Measurements from ENCODE around the gene AFM.

Gene AFM

GRCh38 chr4:73450398-73451004 is 31.0 kb upstream of the AFM start:
- TF ChIP-seq CTCF (IDR thresholded peaks at IDR 0.05), result no peak
- no peak for DNase-seq (ENCODE audit: low spot score)
- Histone ChIP-seq H3K4me3 (no peak overlapping the region), H3K27ac (peak overlapping the region in 1 of 2 donors; percentile 42)

- TF ChIP-seq CTCF (IDR thresholded peaks at IDR 0.05), result no peak
- DNase-seq (ENCODE audit: low spot score), result no peak
- Histone ChIP-seq H3K4me3 (no peak overlapping the region), H3K27ac (no peak overlapping the region)
Measured at GRCh38 chr4:73451404-73451803, 30.1 kb upstream of the AFM start.

- DNase-seq (ENCODE audit: low spot score), result no peak
- Histone ChIP-seq H3K4me3 (no peak overlapping the region), H3K27ac (no peak overlapping the region)
Measured at GRCh38 chr4:73451981-73452747, 29.4 kb upstream of the AFM start.

GRCh38 chr4:73452953-73453700 is 28.4 kb upstream of the AFM start:
- no peak for DNase-seq (ENCODE audit: low spot score)
- no peak for TF ChIP-seq CTCF (IDR thresholded peaks at IDR 0.05)
- H3K4me3 ChIP-seq, result no peak overlapping the region
- H3K27ac ChIP-seq, result no peak overlapping the region

More at GRCh38 chr4:73451981-73452747, 29.4 kb upstream of the AFM start:
- TF ChIP-seq CTCF (IDR thresholded peaks at IDR 0.05), result no peak

GRCh38 chr4:73453701-73454005 is 27.9 kb upstream of the AFM start:
- no peak overlapping the region for H3K4me3 ChIP-seq

GRCh38 chr4:73454920-73455319 is 26.6 kb upstream of the AFM start:
- Histone ChIP-seq H3K4me3 (no peak overlapping the region), H3K27ac (no peak overlapping the region)
- TF ChIP-seq CTCF (IDR thresholded peaks at IDR 0.05), result no peak
- DNase-seq (ENCODE audit: low spot score), result no peak

More at GRCh38 chr4:73453701-73454005, 27.9 kb upstream of the AFM start:
- no peak overlapping the region for H3K27ac ChIP-seq
- no peak for DNase-seq (ENCODE audit: low spot score)
- no peak for TF ChIP-seq CTCF (IDR thresholded peaks at IDR 0.05)
